Measurements from ENCODE around the gene TCF4. TPM values are rescaled to one million over a fixed set of nuclear protein-coding genes. Genes with fewer than 3 reads are reported as not detected.
A peak's percentile ranks its signal among the peaks of the same experiment; 100 is the strongest.

The TCF4 gene
- total RNA-seq, 1 donor from 2014 or later = 115 TPM

GRCh38 chr18:55603775-55604174 is 15.8 kb upstream of the TCF4 start:
- H2AFZ ChIP-seq (ENCODE audit: low read depth, low read length) = no peak overlapping the region
- Mint-ChIP-seq H3K4me3 (ENCODE audit: unreplicated experiment) (no peak overlapping the region), H3K27me3 (ENCODE audit: low read depth, unreplicated experiment) (peaks cover 2% of the 10 kb centered on the region), H3K9me3 (ENCODE audit: unreplicated experiment) (no peaks in the 10 kb centered on the region), H3K27ac (ENCODE audit: unreplicated experiment) (no peak overlapping the region), H3K36me3 (ENCODE audit: low read depth, unreplicated experiment) (peaks cover 2% of the 10 kb centered on the region), H3K4me1 (ENCODE audit: low read depth, unreplicated experiment) (no peaks in the 10 kb centered on the region)
- no peak overlapping the region for H3K4me3 ChIP-seq (ENCODE audit: insufficient read depth, low read depth, low read length)
- no peak for DNase-seq (ENCODE audit: low read depth)
- no peaks in the 10 kb centered on the region for H3K27me3 ChIP-seq (ENCODE audit: insufficient read depth, low read length)
- no peak overlapping the region for H3K9ac ChIP-seq (ENCODE audit: low read length)
- H3K27ac ChIP-seq (ENCODE audit: low read depth, low read length) = no peak overlapping the region
- no peaks in the 10 kb centered on the region for H4K20me1 ChIP-seq (ENCODE audit: insufficient read depth, low read length)
- FAIRE-seq = no peak
- TF ChIP-seq CTCF (IDR thresholded peaks at IDR 0.05; ENCODE audit: insufficient read depth, low read depth, low read length) (no peak), EZH2 (IDR thresholded peaks at IDR 0.05; ENCODE audit: insufficient read depth, low read length) (no peak)
- H3K4me1 ChIP-seq (ENCODE audit: insufficient read depth, low read length) = no peaks in the 10 kb centered on the region
- no peaks in the 10 kb centered on the region for H3K9me3 ChIP-seq (ENCODE audit: insufficient read depth, low read depth, low read length)
- H3K36me3 ChIP-seq (ENCODE audit: insufficient read depth, low read length) = no peaks in the 10 kb centered on the region
- H3K79me2 ChIP-seq (ENCODE audit: insufficient read depth, low read length) = no peaks in the 10 kb centered on the region
- H3K4me2 ChIP-seq (ENCODE audit: low read length) = no peak overlapping the region

GRCh38 chr18:55593888-55594287 is 5.9 kb upstream of the TCF4 start:
- Mint-ChIP-seq H3K9me3 (ENCODE audit: unreplicated experiment) (no peaks in the 10 kb centered on the region), H3K36me3 (ENCODE audit: low read depth, unreplicated experiment) (no peaks in the 10 kb centered on the region), H3K27ac (ENCODE audit: unreplicated experiment) (no peak overlapping the region), H3K4me3 (ENCODE audit: unreplicated experiment) (no peak overlapping the region), H3K27me3 (ENCODE audit: low read depth, unreplicated experiment) (no peaks in the 10 kb centered on the region), H3K4me1 (ENCODE audit: low read depth, unreplicated experiment) (peaks cover 2% of the 10 kb centered on the region)
- Histone ChIP-seq H3K4me1 (ENCODE audit: insufficient read depth, low read length) (peaks cover 5% of the 10 kb centered on the region), H3K27ac (ENCODE audit: low read depth, low read length) (no peak overlapping the region), H2AFZ (ENCODE audit: low read depth, low read length) (no peak overlapping the region), H3K9me3 (ENCODE audit: insufficient read depth, low read depth, low read length) (no peaks in the 10 kb centered on the region), H3K79me2 (ENCODE audit: insufficient read depth, low read length) (peaks cover 7% of the 10 kb centered on the region), H3K4me3 (ENCODE audit: insufficient read depth, low read depth, low read length) (no peak overlapping the region), H3K36me3 (ENCODE audit: insufficient read depth, low read length) (no peaks in the 10 kb centered on the region), H3K4me2 (ENCODE audit: low read length) (no peak overlapping the region), H3K9ac (ENCODE audit: low read length) (no peak overlapping the region), H4K20me1 (ENCODE audit: insufficient read depth, low read length) (no peaks in the 10 kb centered on the region), H3K27me3 (ENCODE audit: insufficient read depth, low read length) (no peaks in the 10 kb centered on the region)
- TF ChIP-seq CTCF (IDR thresholded peaks at IDR 0.05; ENCODE audit: insufficient read depth, low read depth, low read length) = no peak
- TF ChIP-seq EZH2 (IDR thresholded peaks at IDR 0.05; ENCODE audit: insufficient read depth, low read length) = no peak
- DNase-seq (ENCODE audit: low read depth) (no peak), FAIRE-seq (no peak)

- Histone ChIP-seq H4K20me1 (ENCODE audit: insufficient read depth, low read length) (no peaks in the 10 kb centered on the region), H3K27me3 (ENCODE audit: insufficient read depth, low read length) (no peaks in the 10 kb centered on the region), H3K79me2 (ENCODE audit: insufficient read depth, low read length) (peaks cover 14% of the 10 kb centered on the region), H3K4me2 (ENCODE audit: low read length) (no peak overlapping the region), H3K9ac (ENCODE audit: low read length) (no peak overlapping the region), H3K4me3 (ENCODE audit: insufficient read depth, low read depth, low read length) (no peak overlapping the region), H3K36me3 (ENCODE audit: insufficient read depth, low read length) (no peaks in the 10 kb centered on the region), H2AFZ (ENCODE audit: low read depth, low read length) (no peak overlapping the region), H3K27ac (ENCODE audit: low read depth, low read length) (no peak overlapping the region), H3K4me1 (ENCODE audit: insufficient read depth, low read length) (peaks cover 5% of the 10 kb centered on the region), H3K9me3 (ENCODE audit: insufficient read depth, low read depth, low read length) (no peaks in the 10 kb centered on the region)
- no peak overlapping the region for H3K27ac Mint-ChIP-seq (ENCODE audit: unreplicated experiment)
- FAIRE-seq = no peak
- no peaks in the 10 kb centered on the region for H3K36me3 Mint-ChIP-seq (ENCODE audit: low read depth, unreplicated experiment)
- no peaks in the 10 kb centered on the region for H3K9me3 Mint-ChIP-seq (ENCODE audit: unreplicated experiment)
- peaks cover 2% of the 10 kb centered on the region for H3K4me1 Mint-ChIP-seq (ENCODE audit: low read depth, unreplicated experiment)
- H3K4me3 Mint-ChIP-seq (ENCODE audit: unreplicated experiment) = no peak overlapping the region
- TF ChIP-seq EZH2 (IDR thresholded peaks at IDR 0.05; ENCODE audit: insufficient read depth, low read length) (no peak), CTCF (IDR thresholded peaks at IDR 0.05; ENCODE audit: insufficient read depth, low read depth, low read length) (no peak)
- DNase-seq (ENCODE audit: low read depth) = peak; percentile 75
- no peaks in the 10 kb centered on the region for H3K27me3 Mint-ChIP-seq (ENCODE audit: low read depth, unreplicated experiment)
Observed at GRCh38 chr18:55592572-55592971, 4.6 kb upstream of the TCF4 start.
